Measurements from ENCODE around the gene RAB37.

The RAB37 gene

GRCh38 chr17:74746376-74746775 lies 9.3 kb downstream of the RAB37 start:
- no peak for DNase-seq

GRCh38 chr17:74746922-74747321 lies 9.9 kb downstream of the RAB37 start:
- DNase-seq = no peak

- DNase-seq = no peak
Measured at GRCh38 chr17:74748279-74748528, 11.1 kb downstream of the RAB37 start.

GRCh38 chr17:74748529-74749278 lies 11.6 kb downstream of the RAB37 start, which contains the start of gene NHERF1:
TSS of gene NHERF1 (plus strand) at chr17:74748628. CDS start at chr17:74748847, 219 bp downstream.
- peak; percentile 95 for DNase-seq

GRCh38 chr17:74749279-74750038 lies 12.4 kb downstream of the RAB37 start:
- DNase-seq = no peak

GRCh38 chr17:74750039-74750326 lies 12.9 kb downstream of the RAB37 start:
- DNase-seq = no peak

GRCh38 chr17:74750327-74751069 lies 13.4 kb downstream of the RAB37 start:
- DNase-seq = no peak

GRCh38 chr17:74752415-74752814 lies 15.4 kb downstream of the RAB37 start:
- DNase-seq = no peak

GRCh38 chr17:74752822-74753401 lies 15.9 kb downstream of the RAB37 start:
- DNase-seq = no peak

- DNase-seq = no peak
Measured at GRCh38 chr17:74754832-74755231, 17.8 kb downstream of the RAB37 start.

- no peak for DNase-seq
Measured at GRCh38 chr17:74755533-74755932, 18.5 kb downstream of the RAB37 start.

- no peak for DNase-seq
Measured at GRCh38 chr17:74756891-74757290, 19.8 kb downstream of the RAB37 start.

- no peak for DNase-seq
Measured at GRCh38 chr17:74757502-74757901, 20.4 kb downstream of the RAB37 start.

- DNase-seq = no peak
Measured at GRCh38 chr17:74757931-74758847, 21.1 kb downstream of the RAB37 start.

GRCh38 chr17:74758848-74759168 lies 21.8 kb downstream of the RAB37 start:
- DNase-seq = no peak

- DNase-seq = peak; percentile 68
Measured at GRCh38 chr17:74759243-74759801, 22.3 kb downstream of the RAB37 start.

- DNase-seq = no peak
Measured at GRCh38 chr17:74759941-74760340, 22.9 kb downstream of the RAB37 start.

- DNase-seq = no peak
Measured at GRCh38 chr17:74760404-74761105, 23.5 kb downstream of the RAB37 start.

GRCh38 chr17:74761419-74761818 lies 24.4 kb downstream of the RAB37 start:
- no peak for DNase-seq

- no peak for DNase-seq
Measured at GRCh38 chr17:74761931-74762330, 24.9 kb downstream of the RAB37 start.

- DNase-seq = no peak
Measured at GRCh38 chr17:74763565-74764387, 26.7 kb downstream of the RAB37 start.

Data from CD4-positive, alpha-beta T cell treated with Interleukin-12 subunit alpha and Interleukin-12 subunit beta, for 1 hour (primary cell).